ENCODE measurements around the gene BNC2. TPM values are rescaled to one million over a fixed set of nuclear protein-coding genes. Genes with fewer than 3 reads are reported as not detected.

The BNC2 gene
- total RNA-seq, 1 donor from 2014 or later, result 38.0 TPM

DNA sequence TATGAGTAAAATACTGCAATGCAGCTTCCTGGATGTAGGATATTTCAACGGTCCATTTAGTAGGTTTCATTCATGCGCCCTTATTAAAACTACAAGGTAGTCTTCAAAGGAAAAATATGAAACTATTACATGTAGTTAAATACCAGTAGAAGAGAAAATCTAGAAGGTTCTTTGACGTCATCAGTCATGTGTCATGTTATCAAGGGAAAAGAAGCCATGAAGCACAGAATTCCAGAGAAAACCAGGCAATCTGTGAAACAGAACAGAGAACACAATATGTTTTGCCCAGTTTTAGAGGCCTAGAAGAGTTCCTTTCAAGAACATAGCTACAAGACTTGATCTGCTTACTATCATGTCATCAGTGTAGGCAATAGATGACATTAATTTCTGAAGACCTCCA, 38.4 kb downstream of the BNC2 start:
- Histone ChIP-seq H3K9ac (ENCODE audit: low read length) (no peak overlapping the region), H3K27ac (ENCODE audit: low read depth, low read length) (no peak overlapping the region), H3K4me1 (ENCODE audit: insufficient read depth, low read length) (peaks cover 10% of the 10 kb centered on the region), H3K9me3 (ENCODE audit: insufficient read depth, low read depth, low read length) (no peaks in the 10 kb centered on the region), H4K20me1 (ENCODE audit: insufficient read depth, low read length) (peaks cover 7% of the 10 kb centered on the region), H3K27me3 (ENCODE audit: insufficient read depth, low read length) (no peaks in the 10 kb centered on the region), H3K79me2 (ENCODE audit: insufficient read depth, low read length) (peaks cover 27% of the 10 kb centered on the region), H3K4me2 (ENCODE audit: low read length) (no peak overlapping the region), H2AFZ (ENCODE audit: low read depth, low read length) (no peak overlapping the region), H3K4me3 (ENCODE audit: insufficient read depth, low read depth, low read length) (no peak overlapping the region), H3K36me3 (ENCODE audit: insufficient read depth, low read length) (no peaks in the 10 kb centered on the region)
- Mint-ChIP-seq H3K9me3 (ENCODE audit: unreplicated experiment) (no peaks in the 10 kb centered on the region), H3K36me3 (ENCODE audit: low read depth, unreplicated experiment) (no peaks in the 10 kb centered on the region), H3K4me3 (ENCODE audit: unreplicated experiment) (no peak overlapping the region), H3K27me3 (ENCODE audit: low read depth, unreplicated experiment) (no peaks in the 10 kb centered on the region), H3K4me1 (ENCODE audit: low read depth, unreplicated experiment) (peaks cover 27% of the 10 kb centered on the region), H3K27ac (ENCODE audit: unreplicated experiment) (no peak overlapping the region)
- no peak for TF ChIP-seq EZH2 (IDR thresholded peaks at IDR 0.05; ENCODE audit: insufficient read depth, low read length)
- TF ChIP-seq CTCF (IDR thresholded peaks at IDR 0.05; ENCODE audit: insufficient read depth, low read depth, low read length), result no peak
- DNase-seq (ENCODE audit: low read depth) (no peak), FAIRE-seq (no peak)

DNA sequence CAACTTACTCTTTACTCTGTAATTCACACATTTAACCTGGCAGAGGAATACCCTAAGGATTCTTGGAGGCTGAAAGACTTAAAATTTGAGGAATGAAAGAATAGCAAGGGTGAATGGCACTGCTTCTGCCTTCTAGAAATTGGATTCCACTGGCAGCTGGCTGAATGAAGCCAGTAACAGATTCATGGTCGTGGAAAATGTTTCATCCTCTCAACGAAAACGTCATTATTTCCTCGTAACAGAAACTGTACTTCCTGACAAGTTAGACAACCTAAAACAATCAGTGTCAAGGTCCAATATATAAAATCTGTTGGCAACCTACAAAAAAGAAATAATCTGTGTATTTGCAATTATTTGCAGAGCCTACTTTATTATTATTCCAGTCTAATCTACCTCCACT, 39.7 kb downstream of the BNC2 start:
- no peak for FAIRE-seq
- no peak overlapping the region for H3K4me2 ChIP-seq (ENCODE audit: low read length)

More for the DNA sequence above, 39.7 kb downstream of the BNC2 start:
- Mint-ChIP-seq H3K4me1 (ENCODE audit: low read depth, unreplicated experiment) (peaks cover 37% of the 10 kb centered on the region), H3K4me3 (ENCODE audit: unreplicated experiment) (no peak overlapping the region), H3K36me3 (ENCODE audit: low read depth, unreplicated experiment) (no peaks in the 10 kb centered on the region), H3K9me3 (ENCODE audit: unreplicated experiment) (no peaks in the 10 kb centered on the region), H3K27me3 (ENCODE audit: low read depth, unreplicated experiment) (no peaks in the 10 kb centered on the region), H3K27ac (ENCODE audit: unreplicated experiment) (no peak overlapping the region)
- Histone ChIP-seq H3K9me3 (ENCODE audit: insufficient read depth, low read depth, low read length) (no peaks in the 10 kb centered on the region), H3K27me3 (ENCODE audit: insufficient read depth, low read length) (no peaks in the 10 kb centered on the region), H4K20me1 (ENCODE audit: insufficient read depth, low read length) (peaks cover 7% of the 10 kb centered on the region), H3K4me3 (ENCODE audit: insufficient read depth, low read depth, low read length) (no peak overlapping the region), H3K36me3 (ENCODE audit: insufficient read depth, low read length) (no peaks in the 10 kb centered on the region), H2AFZ (ENCODE audit: low read depth, low read length) (no peak overlapping the region), H3K27ac (ENCODE audit: low read depth, low read length) (no peak overlapping the region), H3K9ac (ENCODE audit: low read length) (no peak overlapping the region), H3K4me1 (ENCODE audit: insufficient read depth, low read length) (peaks cover 19% of the 10 kb centered on the region), H3K79me2 (ENCODE audit: insufficient read depth, low read length) (peaks cover 28% of the 10 kb centered on the region)
- no peak for DNase-seq (ENCODE audit: low read depth)
- TF ChIP-seq EZH2 (IDR thresholded peaks at IDR 0.05; ENCODE audit: insufficient read depth, low read length), result no peak
- TF ChIP-seq CTCF (IDR thresholded peaks at IDR 0.05; ENCODE audit: insufficient read depth, low read depth, low read length), result no peak

Data from astrocyte (in vitro differentiated cells and primary cell).